ENCODE results near the gene TRABD2A.
"Not testable (repeated sequence)": the region's sequence is repeated elsewhere in the genome, so short reads cannot be mapped to it uniquely, and the experiment has no call there.

Gene TRABD2A

GRCh38 chr2:84880645-84881521 lies at the start of gene TRABD2A:
TRABD2A (minus strand) TSS chr2:84881084; CDS start chr2:84881039, 45 bp downstream.
- no peak for DNase-seq (ENCODE audit: low read depth)

GRCh38 chr2:84927275-84927627 lies 46.4 kb upstream of the TRABD2A start:
- no peak for DNase-seq (ENCODE audit: low read depth)

- DNase-seq (ENCODE audit: low read depth): peak; percentile 98
These were observed 45.0 kb upstream of the TRABD2A start for GRCh38 chr2:84925724-84926376.

GRCh38 chr2:84925336-84925723 lies 44.4 kb upstream of the TRABD2A start:
- no peak for DNase-seq (ENCODE audit: low read depth)

- DNase-seq (ENCODE audit: low read depth): no peak
These were observed 43.6 kb upstream of the TRABD2A start for GRCh38 chr2:84924173-84925106.

GRCh38 chr2:84923009-84923408 lies 42.1 kb upstream of the TRABD2A start:
- DNase-seq (ENCODE audit: low read depth): no peak

GRCh38 chr2:84919885-84920580 lies 39.1 kb upstream of the TRABD2A start:
- no peak for DNase-seq (ENCODE audit: low read depth)

GRCh38 chr2:84918430-84918829 lies 37.5 kb upstream of the TRABD2A start:
- no peak for DNase-seq (ENCODE audit: low read depth)

- DNase-seq (ENCODE audit: low read depth): not testable (repeated sequence)
These were observed 36.9 kb upstream of the TRABD2A start for GRCh38 chr2:84917821-84918220.

GRCh38 chr2:84915675-84916074 lies 34.8 kb upstream of the TRABD2A start:
- DNase-seq (ENCODE audit: low read depth): not testable (repeated sequence)

- DNase-seq (ENCODE audit: low read depth): no peak
These were observed 33.5 kb upstream of the TRABD2A start for GRCh38 chr2:84914334-84914733.

GRCh38 chr2:84912984-84913383 lies 32.1 kb upstream of the TRABD2A start:
- DNase-seq (ENCODE audit: low read depth): no peak

- no peak for DNase-seq (ENCODE audit: low read depth)
These were observed 30.3 kb upstream of the TRABD2A start for GRCh38 chr2:84911135-84911678.

- no peak for DNase-seq (ENCODE audit: low read depth)
These were observed 28.2 kb upstream of the TRABD2A start for GRCh38 chr2:84908948-84909713.

GRCh38 chr2:84906900-84907714 lies 26.2 kb upstream of the TRABD2A start:
- peak; percentile 26 for DNase-seq (ENCODE audit: low read depth)

- no peak for DNase-seq (ENCODE audit: low read depth)
These were observed 25.4 kb upstream of the TRABD2A start for GRCh38 chr2:84906108-84906899.

GRCh38 chr2:84905181-84906107 lies 24.6 kb upstream of the TRABD2A start, which contains the start of gene TMSB10:
TMSB10 (plus strand) TSS chr2:84905656.
- DNase-seq (ENCODE audit: low read depth): peak; percentile 86

- DNase-seq (ENCODE audit: low read depth): no peak
These were observed 23.9 kb upstream of the TRABD2A start for GRCh38 chr2:84904717-84905174.
